ENCODE measurements around the gene CMC4. TPM values are rescaled to one million over a fixed set of nuclear protein-coding genes. Genes with fewer than 3 reads are reported as not detected.

The CMC4 gene
- total and polyA plus RNA-seq, 2 donors (not counting 1 experiment from before 2014, with no cell fraction given): 8.1 to 9.6 TPM

GRCh38 chrX:155061760-155062159 is 9.2 kb downstream of the CMC4 start:
- Histone ChIP-seq H3K4me3 (replicated peaks in 1 of 4; ENCODE audit: control extremely low read depth in 1 of 4, insufficient read depth in 1 of 4, low read depth in 3 of 4, low read length in 4 of 4) (no peak overlapping the region), H3K27me3 (ENCODE audit: control insufficient read depth, insufficient read depth, low read length) (no peaks in the 10 kb centered on the region), H3K27ac (ENCODE audit: insufficient read depth, low read length) (no peak overlapping the region), H2AFZ (ENCODE audit: low read length) (no peak overlapping the region), H3K9ac (ENCODE audit: insufficient read depth, low read length) (no peak overlapping the region), H3K79me2 (ENCODE audit: control insufficient read depth, insufficient read depth, low read length) (no peaks in the 10 kb centered on the region), H3K9me3 (ENCODE audit: control insufficient read depth, insufficient read depth, low read depth, low read length) (no peaks in the 10 kb centered on the region), H3K4me1 (ENCODE audit: control insufficient read depth, extremely low read depth, insufficient read depth, low read length) (peaks cover 9% of the 10 kb centered on the region), H3K4me2 (ENCODE audit: extremely low read depth, insufficient read depth, low read length) (no peak overlapping the region), H3K36me3 (ENCODE audit: control insufficient read depth, insufficient read depth, low read length) (no peaks in the 10 kb centered on the region), H4K20me1 (ENCODE audit: control insufficient read depth, extremely low read depth, insufficient read depth, low read length) (no peaks in the 10 kb centered on the region)
- TF ChIP-seq CTCF (conservative IDR thresholded peaks at IDR 0.05 in 1 of 2, IDR thresholded peaks at IDR 0.05 in 1 of 2; ENCODE audit: low read depth in 1 of 2, low read length in 2 of 2) (no peak), EZH2 (IDR thresholded peaks at IDR 0.05; ENCODE audit: low read length, missing control alignments) (no peak)
- no peak for DNase-seq (ENCODE audit: low read depth in 2 of 2)

GRCh38 chrX:155056877-155057792 is 13.8 kb downstream of the CMC4 start:
- Histone ChIP-seq H3K36me3 (ENCODE audit: control insufficient read depth, insufficient read depth, low read length) (no peaks in the 10 kb centered on the region), H3K4me2 (ENCODE audit: extremely low read depth, insufficient read depth, low read length) (no peak overlapping the region), H2AFZ (ENCODE audit: low read length) (peak overlapping the region; percentile 35), H3K9me3 (ENCODE audit: control insufficient read depth, insufficient read depth, low read depth, low read length) (no peaks in the 10 kb centered on the region), H3K79me2 (ENCODE audit: control insufficient read depth, insufficient read depth, low read length) (no peaks in the 10 kb centered on the region), H4K20me1 (ENCODE audit: control insufficient read depth, extremely low read depth, insufficient read depth, low read length) (no peaks in the 10 kb centered on the region), H3K9ac (ENCODE audit: insufficient read depth, low read length) (no peak overlapping the region), H3K4me3 (replicated peaks in 1 of 4; ENCODE audit: control extremely low read depth in 1 of 4, insufficient read depth in 1 of 4, low read depth in 3 of 4, low read length in 4 of 4) (peak overlapping the region in 2 of 4 experiments; percentile 20 to 26), H3K27me3 (ENCODE audit: control insufficient read depth, insufficient read depth, low read length) (no peaks in the 10 kb centered on the region), H3K4me1 (ENCODE audit: control insufficient read depth, extremely low read depth, insufficient read depth, low read length) (peaks cover 2% of the 10 kb centered on the region), H3K27ac (ENCODE audit: insufficient read depth, low read length) (no peak overlapping the region)
- TF ChIP-seq CTCF (conservative IDR thresholded peaks at IDR 0.05 in 1 of 2, IDR thresholded peaks at IDR 0.05 in 1 of 2; ENCODE audit: low read depth in 1 of 2, low read length in 2 of 2) (peak; percentile 52 to 71), EZH2 (IDR thresholded peaks at IDR 0.05; ENCODE audit: low read length, missing control alignments) (no peak)
- DNase-seq (ENCODE audit: low read depth in 2 of 2): peak; percentile 63 to 76

- Histone ChIP-seq H3K79me2 (ENCODE audit: control insufficient read depth, insufficient read depth, low read length) (no peaks in the 10 kb centered on the region), H4K20me1 (ENCODE audit: control insufficient read depth, extremely low read depth, insufficient read depth, low read length) (no peaks in the 10 kb centered on the region), H3K36me3 (ENCODE audit: control insufficient read depth, insufficient read depth, low read length) (no peaks in the 10 kb centered on the region), H2AFZ (ENCODE audit: low read length) (no peak overlapping the region), H3K4me2 (ENCODE audit: extremely low read depth, insufficient read depth, low read length) (no peak overlapping the region), H3K9me3 (ENCODE audit: control insufficient read depth, insufficient read depth, low read depth, low read length) (no peaks in the 10 kb centered on the region), H3K27ac (ENCODE audit: insufficient read depth, low read length) (no peak overlapping the region), H3K9ac (ENCODE audit: insufficient read depth, low read length) (no peak overlapping the region), H3K27me3 (ENCODE audit: control insufficient read depth, insufficient read depth, low read length) (no peaks in the 10 kb centered on the region), H3K4me1 (ENCODE audit: control insufficient read depth, extremely low read depth, insufficient read depth, low read length) (peaks cover 2% of the 10 kb centered on the region), H3K4me3 (replicated peaks in 1 of 4; ENCODE audit: control extremely low read depth in 1 of 4, insufficient read depth in 1 of 4, low read depth in 3 of 4, low read length in 4 of 4) (no peak overlapping the region)
- TF ChIP-seq EZH2 (IDR thresholded peaks at IDR 0.05; ENCODE audit: low read length, missing control alignments) (no peak), CTCF (conservative IDR thresholded peaks at IDR 0.05 in 1 of 2, IDR thresholded peaks at IDR 0.05 in 1 of 2; ENCODE audit: low read depth in 1 of 2, low read length in 2 of 2) (no peak)
- no peak for DNase-seq (ENCODE audit: low read depth in 2 of 2)
Observed at GRCh38 chrX:155056471-155056870, 14.5 kb downstream of the CMC4 start.
